Stomach (tissue), 9 donors: ENCODE data around the gene PDE4B. TPM values are rescaled to one million over a fixed set of nuclear protein-coding genes. Genes with fewer than 3 reads are reported as not detected.

Source experiments
- DNase-seq, 2 donors: peaks; one replicate each; pipeline versions ENCODE4 v3.0.0 to v3.0.0-alpha.2; 2013 to 2019
- H3K27ac ChIP-seq, 5 donors: fragments of 200-600 bp in 4 of 5; sonication (generic) in 4 of 5; one replicate each; pipeline ENCODE4 v1.5.1; 2013 to 2019; ENCODE audit warnings: mild to moderate bottlenecking in 1 of 5, moderate library complexity in 1 of 5
- H3K27me3 ChIP-seq, 3 donors: fragments of 200-600 bp; sonication (generic); one replicate each; pipeline ENCODE4 v1.5.1; 2017 to 2019; ENCODE audit warnings: mixed run types in 1 of 3
- H3K36me3 ChIP-seq, 4 donors: fragments of 200-600 bp; sonication (generic); 1 replicate in 3 of 4; 2 replicates in 1 of 4; pipeline ENCODE4 v1.5.1; 2016 to 2019
- H3K4me1 ChIP-seq, 4 donors: fragments of 200-600 bp; sonication (generic); one replicate each; pipeline ENCODE4 v1.5.1; 2016 to 2019
- H3K4me3 ChIP-seq, 4 donors: fragments of 200-600 bp; sonication (generic) in 3 of 4; one replicate each; pipeline ENCODE4 v1.5.1; 2016 to 2019; ENCODE audit warnings: mild to moderate bottlenecking in 1 of 4
- H3K9me3 ChIP-seq, 4 donors: fragments of 200-600 bp; sonication (generic); one replicate each; pipeline ENCODE4 v1.5.1; 2016 to 2019
- EP300 ChIP-seq: sonication (generic); formaldehyde crosslinking; IDR thresholded peaks from one replicate; pipeline ENCODE4 v1.6.1; 2017; ENCODE audit warnings: antibody characterized with exemption
- POLR2A ChIP-seq, 4 donors: fragments of 450-650 bp; IDR thresholded peaks; one replicate each; pipeline ENCODE4 v1.6.1; 2016; ENCODE audit warnings: antibody characterized with exemption in 4 of 4, control low read depth in 2 of 4, mild to moderate bottlenecking in 1 of 4, moderate library complexity in 1 of 4
- POLR2AphosphoS5 ChIP-seq, 3 donors: sonication (generic); formaldehyde crosslinking; IDR thresholded peaks; one replicate each; pipeline ENCODE4 v1.6.1; 2016; ENCODE audit warnings: antibody characterized with exemption in 3 of 3
- WGBS, 5 donors: extraction: QIAGEN DNeasy Blood & Tissue Kit in 3 of 5; methylation state at CpG; one replicate each; pipeline versions ENCODE4 v1.1.5 to v1.1.7; 2013 to 2018; 5-methylcytosine and 5-hydroxymethylcytosine counted together
- intact Hi-C: fragments of 100-400 bp; cut with DNase I; formaldehyde crosslinking; loops from one replicate; pipeline ENCODE4 v1.15.1; 2023; ENCODE audit warnings: low total_unique reads
- polyA plus RNA-seq, 3 donors: library from polyadenylated mRNA; stranded (reverse); fragments of 200-250 nt; gene quantifications; one replicate each; pipeline ENCODE4 v1.2.3, GENCODE V29; 2013
- total RNA-seq, 5 donors: library from RNA; depleted of rRNA; stranded (reverse); fragments of >200 nt; gene quantifications; one replicate each; pipeline versions ENCODE4 v1.1.0 to v1.2.3, GENCODE V29; 2014 to 2016
- TF ChIP-seq, protein P1 (sequence below), 7 experiments: fragments of 450-650 bp in 4 of 7; fragments of 200-600 bp in 3 of 7; sonication (generic) in 3 of 7; IDR thresholded peaks; one replicate each; pipeline ENCODE4 v1.5.1; 2016 to 2019; ENCODE audit warnings: antibody characterized with exemption in 7 of 7, control low read depth in 2 of 7, mild to moderate bottlenecking in 1 of 7
- donor health status: healthy with polysubstance abuse.
- donor health status: Bipolar disorder and iron deficiency.
- donor health status: healthy.

Gene PDE4B
- total and polyA plus RNA-seq, 8 donors: 0.45 to 34.3 (median 3.2) TPM

GRCh38 chr1:66334318-66334717 lies 541.6 kb downstream of the PDE4B start:
- WGBS, 5 donors: 70 to 87% (median 81%) methylated on average over 2 of the region's 2 CpGs
- intact Hi-C loops: no loop called here
- H3K27ac ChIP-seq: peak overlapping the region in 4 of 5 donors; percentile 76 to 91 (median 84)
- H3K4me1 ChIP-seq: peaks cover 10 to 57% (median 29%) of the 10 kb centered on the region in 4 donors
- H3K36me3 ChIP-seq: no peaks in the 10 kb centered on the region
- peak overlapping the region; percentile 7 to 53 (median 49) for H3K4me3 ChIP-seq
- no peaks in the 10 kb centered on the region for H3K27me3 ChIP-seq
- DNase-seq: no peak
- H3K9me3 ChIP-seq: no peaks in the 10 kb centered on the region
- TF ChIP-seq, protein P1, sequence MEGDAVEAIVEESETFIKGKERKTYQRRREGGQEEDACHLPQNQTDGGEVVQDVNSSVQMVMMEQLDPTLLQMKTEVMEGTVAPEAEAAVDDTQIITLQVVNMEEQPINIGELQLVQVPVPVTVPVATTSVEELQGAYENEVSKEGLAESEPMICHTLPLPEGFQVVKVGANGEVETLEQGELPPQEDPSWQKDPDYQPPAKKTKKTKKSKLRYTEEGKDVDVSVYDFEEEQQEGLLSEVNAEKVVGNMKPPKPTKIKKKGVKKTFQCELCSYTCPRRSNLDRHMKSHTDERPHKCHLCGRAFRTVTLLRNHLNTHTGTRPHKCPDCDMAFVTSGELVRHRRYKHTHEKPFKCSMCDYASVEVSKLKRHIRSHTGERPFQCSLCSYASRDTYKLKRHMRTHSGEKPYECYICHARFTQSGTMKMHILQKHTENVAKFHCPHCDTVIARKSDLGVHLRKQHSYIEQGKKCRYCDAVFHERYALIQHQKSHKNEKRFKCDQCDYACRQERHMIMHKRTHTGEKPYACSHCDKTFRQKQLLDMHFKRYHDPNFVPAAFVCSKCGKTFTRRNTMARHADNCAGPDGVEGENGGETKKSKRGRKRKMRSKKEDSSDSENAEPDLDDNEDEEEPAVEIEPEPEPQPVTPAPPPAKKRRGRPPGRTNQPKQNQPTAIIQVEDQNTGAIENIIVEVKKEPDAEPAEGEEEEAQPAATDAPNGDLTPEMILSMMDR (IDR thresholded peaks at IDR 0.05): no peak
- no peak for TF ChIP-seq EP300
- no peak for TF ChIP-seq POLR2AphosphoS5 (IDR thresholded peaks at IDR 0.05)
- TF ChIP-seq POLR2A (IDR thresholded peaks at IDR 0.05): no peak

DNA sequence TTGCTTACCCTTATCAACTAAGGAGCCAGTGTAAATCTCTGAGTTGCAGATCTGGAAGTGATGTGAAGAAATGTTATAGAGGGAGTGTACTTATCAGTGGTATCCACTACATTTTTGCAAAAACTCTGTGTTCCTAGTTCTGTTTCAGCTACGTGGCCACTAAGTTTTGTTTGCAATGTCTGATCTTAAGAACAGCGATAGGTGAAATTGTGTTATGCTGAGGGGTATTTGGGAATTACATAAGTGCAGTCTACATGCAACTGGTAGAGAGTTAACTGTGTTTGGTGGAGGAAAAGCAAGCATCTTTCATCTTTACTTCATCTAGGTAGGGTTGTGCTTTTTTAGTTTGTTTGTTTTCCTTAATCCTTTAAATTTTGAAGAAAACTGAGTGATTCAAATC lies 542.4 kb downstream of the PDE4B start:
- 66 to 83% (median 79%) methylated on average over 2 of the region's 2 CpGs for WGBS, 5 donors
- Histone ChIP-seq H3K9me3 (no peaks in the 10 kb centered on the region), H3K27me3 (no peaks in the 10 kb centered on the region), H3K4me1 (peaks cover 10 to 54% (median 31%) of the 10 kb centered on the region in 4 donors), H3K27ac (peak overlapping the region in 4 of 5 donors; percentile 53 to 91 (median 84)), H3K4me3 (peak overlapping the region in 3 of 4 donors; percentile 1 to 53 (median 47)), H3K36me3 (no peaks in the 10 kb centered on the region)
- intact Hi-C loops: no loop called here
- no peak for DNase-seq
- TF ChIP-seq EP300 (no peak), POLR2A (IDR thresholded peaks at IDR 0.05) (no peak), POLR2AphosphoS5 (IDR thresholded peaks at IDR 0.05) (no peak)
- TF ChIP-seq, protein P1 (IDR thresholded peaks at IDR 0.05): no peak

- WGBS, 5 donors: 40 to 68% (median 62%) methylated on average over 10 of the region's 10 CpGs
- H3K4me1 ChIP-seq: peaks cover 10 to 47% (median 28%) of the 10 kb centered on the region in 4 donors
- no peaks in the 10 kb centered on the region for H3K9me3 ChIP-seq
- peak overlapping the region; percentile 7 to 91 (median 82) for H3K27ac ChIP-seq
- intact Hi-C loops: no loop called here
- H3K36me3 ChIP-seq: no peaks in the 10 kb centered on the region
- DNase-seq: peak; percentile 63 to 80
- TF ChIP-seq POLR2AphosphoS5 (IDR thresholded peaks at IDR 0.05): peak in 2 of 3 donors; percentile 85
- TF ChIP-seq EP300: peak; percentile 52
- TF ChIP-seq, protein P1 (IDR thresholded peaks at IDR 0.05): no peak
- TF ChIP-seq POLR2A (IDR thresholded peaks at IDR 0.05): peak in 1 of 4 donors; percentile 18
- peak overlapping the region in 2 of 4 donors; percentile 10 to 47 for H3K4me3 ChIP-seq
- no peaks in the 10 kb centered on the region for H3K27me3 ChIP-seq
Measured at GRCh38 chr1:66335859-66336640, 543.4 kb downstream of the PDE4B start.

DNA sequence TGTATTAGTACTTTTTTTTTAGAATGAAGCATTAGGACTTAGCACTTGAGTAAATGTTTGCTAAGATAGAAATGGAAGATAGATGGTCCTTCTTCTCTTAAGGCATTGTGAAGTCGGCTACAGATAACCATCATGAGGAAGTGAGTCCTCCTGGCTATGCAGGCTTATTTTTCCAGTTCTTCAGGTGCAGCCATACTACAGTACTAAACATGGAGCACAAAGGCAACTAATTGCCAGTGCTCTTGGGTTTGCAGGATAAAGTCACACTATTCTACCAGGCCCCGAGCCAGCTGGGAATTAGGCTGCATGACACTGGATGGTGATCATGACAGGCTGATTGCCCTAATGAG lies 543.9 kb downstream of the PDE4B start:
- peak overlapping the region in 1 of 4 donors; percentile 10 for H3K4me3 ChIP-seq
- intact Hi-C loops: no loop called here
- WGBS, 5 donors: 82 to 87% (median 85%) methylated on average over 2 of the region's 2 CpGs
- no peak for DNase-seq
- TF ChIP-seq, protein P1 (IDR thresholded peaks at IDR 0.05): no peak
- no peak for TF ChIP-seq EP300
- no peak for TF ChIP-seq POLR2AphosphoS5 (IDR thresholded peaks at IDR 0.05)
- no peak for TF ChIP-seq POLR2A (IDR thresholded peaks at IDR 0.05)
- no peaks in the 10 kb centered on the region for H3K9me3 ChIP-seq
- H3K36me3 ChIP-seq: no peaks in the 10 kb centered on the region
- no peaks in the 10 kb centered on the region for H3K27me3 ChIP-seq
- peak overlapping the region; percentile 50 to 91 (median 82) for H3K27ac ChIP-seq
- peaks cover 10 to 42% (median 25%) of the 10 kb centered on the region in 4 donors for H3K4me1 ChIP-seq
